Coronary artery (tissue), 2 donors: ENCODE results near the gene ADD3.

Experiments
- DNase-seq: peaks from one replicate; pipeline ENCODE4 v3.0.0-alpha.2; 2017; ENCODE audit warnings: low spot score
- H3K27ac ChIP-seq, 2 donors: fragments of 200-600 bp; sonication (generic); one replicate each; pipeline ENCODE4 v1.5.1; 2016 to 2019
- H3K4me3 ChIP-seq: fragments of 200-600 bp; sonication (generic); 2 replicates; pipeline ENCODE4 v1.5.1; 2016; ENCODE audit warnings: mild to moderate bottlenecking, moderate library complexity
- CTCF ChIP-seq: fragments of 200-600 bp; sonication (generic); IDR thresholded peaks from one replicate; pipeline ENCODE4 v1.5.1; 2019; ENCODE audit warnings: antibody characterized with exemption

The ADD3 gene

GRCh38 chr10:110033701-110034235 is 26.0 kb downstream of the ADD3 start:
- no peak for TF ChIP-seq CTCF
- no peak for DNase-seq
- Histone ChIP-seq H3K4me3 (peak overlapping the region; percentile 41), H3K27ac (peak overlapping the region; percentile 18 to 34)

- TF ChIP-seq CTCF = no peak
- no peak for DNase-seq
- Histone ChIP-seq H3K4me3 (no peak overlapping the region), H3K27ac (peak overlapping the region in 1 of 2 donors; percentile 7)
These were observed 26.8 kb downstream of the ADD3 start for GRCh38 chr10:110034596-110034995.

GRCh38 chr10:110035070-110035921 is 27.5 kb downstream of the ADD3 start:
- Histone ChIP-seq H3K4me3 (no peak overlapping the region), H3K27ac (peak overlapping the region in 1 of 2 donors; percentile 7)
- no peak for DNase-seq
- no peak for TF ChIP-seq CTCF

- TF ChIP-seq CTCF = no peak
- no peak for DNase-seq
- Histone ChIP-seq H3K27ac (no peak overlapping the region), H3K4me3 (no peak overlapping the region)
These were observed 28.9 kb downstream of the ADD3 start for GRCh38 chr10:110036640-110037039.

GRCh38 chr10:110039254-110039653 is 31.5 kb downstream of the ADD3 start:
- H3K27ac ChIP-seq = no peak overlapping the region
- TF ChIP-seq CTCF = no peak

GRCh38 chr10:110040108-110040507 is 32.3 kb downstream of the ADD3 start:
- no peak for TF ChIP-seq CTCF
- H3K4me3 ChIP-seq = no peak overlapping the region
- no peak overlapping the region for H3K27ac ChIP-seq
- DNase-seq = no peak

More at GRCh38 chr10:110039254-110039653, 31.5 kb downstream of the ADD3 start:
- no peak for DNase-seq
- no peak overlapping the region for H3K4me3 ChIP-seq
